DOHH2 (cell line): Measurements from ENCODE around the gene MFAP3L.

Experiments used
- H3F3A ChIP-seq: fragments of 200-600 bp; sonication (generic), shearing (Covaris generic); 2 replicates; pipeline ENCODE4 v1.6.0; 2016; ENCODE audit warnings: antibody characterized with exemption, mild to moderate bottlenecking; ENCODE audit not compliant: control insufficient read depth, insufficient read depth
- H3K27ac ChIP-seq: fragments of 200-600 bp; sonication (generic); 2 replicates; pipeline ENCODE4 v1.5.1; 2014; ENCODE audit warnings: low read depth, mild to moderate bottlenecking, low read length, moderate library complexity
- H3K27me3 ChIP-seq: fragments of 200-600 bp; sonication (generic); 2 replicates; pipeline ENCODE4 v1.6.1; 2014; ENCODE audit warnings: mild to moderate bottlenecking, low read length, mixed read lengths; ENCODE audit not compliant: control insufficient read depth
- H3K36me3 ChIP-seq: fragments of 200-600 bp; sonication (generic); 2 replicates; pipeline ENCODE4 v1.6.1; 2014; ENCODE audit warnings: mild to moderate bottlenecking, low read length, moderate library complexity, mixed read lengths; ENCODE audit not compliant: control insufficient read depth
- H3K4me1 ChIP-seq: fragments of 200-600 bp; sonication (generic); 2 replicates; pipeline ENCODE4 v1.6.1; 2014; ENCODE audit warnings: mild to moderate bottlenecking, low read length, mixed read lengths; ENCODE audit not compliant: control insufficient read depth
- H3K4me2 ChIP-seq: fragments of 200-600 bp; sonication (generic); 2 replicates; pipeline ENCODE4 v1.6.0; 2014; ENCODE audit warnings: mild to moderate bottlenecking, low read length, moderate library complexity
- H3K4me3 ChIP-seq: fragments of 200-600 bp; sonication (generic); 2 replicates; pipeline ENCODE4 v1.5.1; 2014; ENCODE audit warnings: mild to moderate bottlenecking, low read length, mixed read lengths
- H3K79me2 ChIP-seq: fragments of 200-600 bp; sonication (generic); 2 replicates; pipeline ENCODE4 v1.6.1; 2014; ENCODE audit warnings: mild to moderate bottlenecking, low read length, mixed read lengths; ENCODE audit not compliant: control insufficient read depth
- H3K9me2 ChIP-seq: fragments of 200-600 bp; sonication (generic); replicated peaks from 2 replicates; pipeline ENCODE4 v1.6.1; 2014; ENCODE audit warnings: mild to moderate bottlenecking, low read length, mixed read lengths; ENCODE audit not compliant: control insufficient read depth
- H3K9me3 ChIP-seq: fragments of 200-600 bp; sonication (generic); 2 replicates; pipeline ENCODE4 v1.6.1; 2014; ENCODE audit warnings: antibody characterized with exemption, low read length, mixed read lengths; ENCODE audit not compliant: control insufficient read depth, insufficient read depth
- H4K20me1 ChIP-seq: fragments of 200-600 bp; sonication (generic); 2 replicates; pipeline ENCODE4 v1.6.0; 2014; ENCODE audit warnings: low read depth, mild to moderate bottlenecking, antibody characterized with exemption, low read length, moderate library complexity; ENCODE audit not compliant: control insufficient read depth, insufficient read depth
- CTCF ChIP-seq: fragments of 200-600 bp; sonication (generic); IDR thresholded peaks from one replicate; pipeline ENCODE4 v1.5.1; 2014; ENCODE audit warnings: antibody characterized with exemption, mild to moderate bottlenecking, low read depth, low read length; ENCODE audit not compliant: poor library complexity, severe bottlenecking
- EZH2phosphoT487 ChIP-seq: fragments of 200-600 bp; sonication (generic); IDR thresholded peaks from 2 replicates; pipeline ENCODE4 v1.6.1; 2017; ENCODE audit warnings: borderline replicate concordance, mild to moderate bottlenecking, antibody characterized with exemption, low read length, moderate library complexity, mixed read lengths

The MFAP3L gene

GRCh38 chr4:169957785-169958184 is 68.4 kb downstream of the MFAP3L start:
- Histone ChIP-seq H3K36me3 (no peaks in the 10 kb centered on the region), H4K20me1 (no peaks in the 10 kb centered on the region), H3K27me3 (no peaks in the 10 kb centered on the region), H3K9me3 (no peaks in the 10 kb centered on the region), H3K79me2 (no peaks in the 10 kb centered on the region), H3K4me2 (no peak overlapping the region), H3K4me3 (no peak overlapping the region), H3K27ac (no peak overlapping the region), H3K4me1 (peaks cover 1% of the 10 kb centered on the region; the same call in 1 of the 2 replicates), H3F3A (no peaks in the 10 kb centered on the region), H3K9me2 (no peaks in the 10 kb centered on the region)
- TF ChIP-seq EZH2phosphoT487 (no peak), CTCF (no peak)

- no peak overlapping the region for H3K4me2 ChIP-seq
- H3K27me3 ChIP-seq, result no peaks in the 10 kb centered on the region
- H3K36me3 ChIP-seq, result no peaks in the 10 kb centered on the region
- H3K4me1 ChIP-seq, result peaks cover 6% of the 10 kb centered on the region; the same call in 1 of the 2 replicates
- H3K4me3 ChIP-seq, result no peak overlapping the region
- no peak overlapping the region for H3K27ac ChIP-seq
- no peaks in the 10 kb centered on the region for H3K9me3 ChIP-seq
- no peaks in the 10 kb centered on the region for H4K20me1 ChIP-seq
- no peaks in the 10 kb centered on the region for H3K79me2 ChIP-seq
- TF ChIP-seq EZH2phosphoT487 (no peak), CTCF (no peak)
- H3K9me2 ChIP-seq, result no peaks in the 10 kb centered on the region
- H3F3A ChIP-seq, result no peaks in the 10 kb centered on the region
These were observed 69.9 kb downstream of the MFAP3L start for GRCh38 chr4:169956091-169956843.

DNA sequence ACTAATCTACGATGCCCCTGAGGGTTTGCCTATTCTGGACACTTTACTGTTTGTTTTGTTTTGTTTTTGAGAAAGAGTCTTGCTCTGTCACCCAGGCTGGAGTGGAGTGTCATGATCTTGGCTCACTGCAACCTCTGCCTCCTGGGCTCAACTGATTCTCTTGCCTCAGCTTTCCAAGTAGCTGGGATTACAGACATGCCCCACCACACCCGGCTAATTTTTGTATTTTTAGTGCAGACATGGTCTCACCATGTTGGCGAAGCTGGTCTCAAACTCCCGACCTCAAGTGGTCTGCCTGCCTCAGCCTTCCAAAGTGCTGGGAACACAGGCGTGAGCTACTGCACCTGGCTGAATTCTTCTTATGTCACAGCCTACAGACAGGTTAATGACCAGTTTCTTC is 70.7 kb downstream of the MFAP3L start:
- no peaks in the 10 kb centered on the region for H3K9me3 ChIP-seq
- peaks cover 6% of the 10 kb centered on the region; the same call in 1 of the 2 replicates for H3K4me1 ChIP-seq
- no peaks in the 10 kb centered on the region for H3K9me2 ChIP-seq
- no peak for TF ChIP-seq EZH2phosphoT487
- no peak for TF ChIP-seq CTCF
- H3K79me2 ChIP-seq, result no peaks in the 10 kb centered on the region
- H3K4me3 ChIP-seq, result no peak overlapping the region
- H4K20me1 ChIP-seq, result no peaks in the 10 kb centered on the region
- no peaks in the 10 kb centered on the region for H3K36me3 ChIP-seq
- H3K27me3 ChIP-seq, result no peaks in the 10 kb centered on the region
- H3F3A ChIP-seq, result no peaks in the 10 kb centered on the region
- no peak overlapping the region for H3K4me2 ChIP-seq
- H3K27ac ChIP-seq, result no peak overlapping the region
